DND-41 (cell line): ENCODE results near the gene SLC38A8.

Source experiments
- ATAC-seq: fragments of 200-7000 bp; cut with Tn5 transposase; 3 replicates; pipeline ENCODE4 v1.9.1; 2021; ENCODE audit warnings: low read depth; ENCODE audit not compliant: insufficient read depth
- DNase-seq: peaks from one replicate; pipeline ENCODE4 v3.0.0-alpha.2; 2020
- H2AFZ ChIP-seq: 2 replicates; pipeline ENCODE4 v1.6.0; 2012; ENCODE audit warnings: low read depth, low read length
- H3K27ac ChIP-seq: 2 replicates; pipeline ENCODE4 v1.5.1; 2012; ENCODE audit warnings: low read length, inconsistent platforms
- H3K27me3 ChIP-seq: fragments of 200-600 bp; sonication (generic); 2 replicates; pipeline ENCODE4 v1.6.0; 2012; ENCODE audit warnings: low read length, mild to moderate bottlenecking, inconsistent platforms; ENCODE audit not compliant: insufficient read depth, poor library complexity
- H3K36me3 ChIP-seq: 2 replicates; pipeline ENCODE4 v1.5.1; 2012; ENCODE audit warnings: low read length, inconsistent platforms; ENCODE audit not compliant: insufficient read depth
- H3K4me1 ChIP-seq: 2 replicates; pipeline ENCODE4 v1.5.1; 2012; ENCODE audit warnings: mild to moderate bottlenecking, low read length; ENCODE audit not compliant: insufficient read depth
- H3K4me2 ChIP-seq: 2 replicates; pipeline ENCODE4 v1.6.0; 2012; ENCODE audit warnings: mild to moderate bottlenecking, moderate library complexity, low read length, inconsistent platforms; ENCODE audit not compliant: insufficient read depth
- H3K4me3 ChIP-seq, 2 experiments: fragments of 200-600 bp in 1 of 2; shearing (Covaris generic) in 1 of 2; 2 replicates each; pipeline ENCODE4 v1.5.1; 2012 to 2016; ENCODE audit warnings: inconsistent platforms in 2 of 2, low read length in 2 of 2, mild to moderate bottlenecking in 2 of 2, low read depth in 1 of 2, moderate library complexity in 1 of 2
- H3K79me2 ChIP-seq: 2 replicates; pipeline ENCODE4 v1.6.0; 2012; ENCODE audit warnings: low read length, inconsistent platforms; ENCODE audit not compliant: insufficient read depth
- H3K9ac ChIP-seq: 2 replicates; pipeline ENCODE4 v1.6.0; 2012; ENCODE audit warnings: low read depth, mild to moderate bottlenecking, inconsistent platforms, low read length, moderate library complexity
- H3K9me3 ChIP-seq: 2 replicates; pipeline ENCODE4 v1.5.1; 2012; ENCODE audit warnings: low read length, moderate library complexity, mild to moderate bottlenecking, inconsistent platforms; ENCODE audit not compliant: insufficient read depth, severe bottlenecking
- H4K20me1 ChIP-seq: 2 replicates; pipeline ENCODE4 v1.6.0; 2012; ENCODE audit warnings: low read length; ENCODE audit not compliant: insufficient read depth
- CTCF ChIP-seq: IDR thresholded peaks from 2 replicates; pipeline ENCODE4 v1.5.1; 2012; ENCODE audit warnings: borderline replicate concordance, low read length, moderate library complexity, mild to moderate bottlenecking; ENCODE audit not compliant: poor library complexity, severe bottlenecking; ENCODE audit errors: extremely low read depth
- EZH2 ChIP-seq: IDR thresholded peaks from 3 replicates; pipeline ENCODE4 v1.6.1; 2012; ENCODE audit warnings: borderline replicate concordance, low read depth, mild to moderate bottlenecking, moderate library complexity, low read length, inconsistent platforms; ENCODE audit not compliant: severe bottlenecking

The SLC38A8 gene

GRCh38 chr16:84003038-84003437 is 39.6 kb downstream of the SLC38A8 start:
- no peak overlapping the region for H2AFZ ChIP-seq
- no peak overlapping the region for H3K9ac ChIP-seq
- H3K36me3 ChIP-seq: no peaks in the 10 kb centered on the region
- no peak for DNase-seq
- no peak overlapping the region for H3K27ac ChIP-seq
- no peaks in the 10 kb centered on the region for H4K20me1 ChIP-seq
- H3K27me3 ChIP-seq: peaks cover 14% of the 10 kb centered on the region
- no peak overlapping the region for H3K4me3 ChIP-seq
- H3K79me2 ChIP-seq: no peaks in the 10 kb centered on the region
- ATAC-seq: no peak
- H3K4me1 ChIP-seq: no peaks in the 10 kb centered on the region
- no peak overlapping the region for H3K4me2 ChIP-seq
- TF ChIP-seq EZH2 (no peak), CTCF (no peak)
- no peaks in the 10 kb centered on the region for H3K9me3 ChIP-seq

- TF ChIP-seq EZH2: no peak
- no peak for TF ChIP-seq CTCF
- H2AFZ ChIP-seq: no peak overlapping the region
- H3K9me3 ChIP-seq: no peaks in the 10 kb centered on the region
- no peak for DNase-seq
- H3K36me3 ChIP-seq: no peaks in the 10 kb centered on the region
- H4K20me1 ChIP-seq: no peaks in the 10 kb centered on the region
- no peaks in the 10 kb centered on the region for H3K4me1 ChIP-seq
- no peak overlapping the region for H3K27ac ChIP-seq
- no peak for ATAC-seq
- H3K9ac ChIP-seq: no peak overlapping the region
- H3K27me3 ChIP-seq: peaks cover 14% of the 10 kb centered on the region
- no peaks in the 10 kb centered on the region for H3K79me2 ChIP-seq
- no peak overlapping the region for H3K4me3 ChIP-seq
- H3K4me2 ChIP-seq: no peak overlapping the region
Measured at GRCh38 chr16:84001726-84002125, 40.9 kb downstream of the SLC38A8 start.

- Histone ChIP-seq H3K9ac (no peak overlapping the region), H3K36me3 (no peaks in the 10 kb centered on the region), H4K20me1 (no peaks in the 10 kb centered on the region), H3K27ac (no peak overlapping the region), H3K27me3 (peaks cover 15% of the 10 kb centered on the region), H3K9me3 (no peaks in the 10 kb centered on the region), H3K4me1 (no peaks in the 10 kb centered on the region), H3K4me3 (no peak overlapping the region), H3K79me2 (no peaks in the 10 kb centered on the region), H2AFZ (no peak overlapping the region), H3K4me2 (no peak overlapping the region)
- no peak for ATAC-seq
- DNase-seq: no peak
- TF ChIP-seq EZH2 (no peak), CTCF (no peak)
Measured at GRCh38 chr16:84000989-84001642, 41.5 kb downstream of the SLC38A8 start.
